GM19467 (cell line): ENCODE data around the gene ARFGEF3.

ENCODE experiments used
- ATAC-seq: cut with Tn5 transposase; IDR thresholded peaks from one replicate; pipeline ENCODE4 v1.9.1; 2021; ENCODE audit warnings: mild to moderate bottlenecking, moderate library complexity; ENCODE audit not compliant: unreplicated experiment

ARFGEF3 gene

GRCh38 chr6:138238368-138238767 lies 76.6 kb downstream of the ARFGEF3 start:
- no peak for ATAC-seq

- no peak for ATAC-seq
Measured at GRCh38 chr6:138239774-138240173, 78.0 kb downstream of the ARFGEF3 start.

- ATAC-seq, result no peak
Measured at GRCh38 chr6:138240476-138241245, 78.9 kb downstream of the ARFGEF3 start.

- no peak for ATAC-seq
Measured at GRCh38 chr6:138241381-138241780, 79.6 kb downstream of the ARFGEF3 start.

GRCh38 chr6:138241934-138242333 lies 80.2 kb downstream of the ARFGEF3 start:
- ATAC-seq, result no peak

- ATAC-seq, result no peak
Measured at GRCh38 chr6:138242987-138243592, 81.4 kb downstream of the ARFGEF3 start.

GRCh38 chr6:138245751-138246150 lies 84.0 kb downstream of the ARFGEF3 start:
- no peak for ATAC-seq

- ATAC-seq, result no peak
Measured at GRCh38 chr6:138246650-138247440, 85.1 kb downstream of the ARFGEF3 start.

- ATAC-seq, result no peak
Measured at GRCh38 chr6:138248011-138248410, 86.3 kb downstream of the ARFGEF3 start.

- ATAC-seq, result no peak
Measured at GRCh38 chr6:138248878-138249277, 87.1 kb downstream of the ARFGEF3 start.

- no peak for ATAC-seq
Measured at GRCh38 chr6:138250053-138250452, 88.3 kb downstream of the ARFGEF3 start.

GRCh38 chr6:138250513-138251247 lies 88.9 kb downstream of the ARFGEF3 start:
- ATAC-seq, result no peak

GRCh38 chr6:138253731-138254130 lies 92.0 kb downstream of the ARFGEF3 start:
- no peak for ATAC-seq

- no peak for ATAC-seq
Measured at GRCh38 chr6:138255443-138255842, 93.7 kb downstream of the ARFGEF3 start.

GRCh38 chr6:138257638-138258040 lies 95.9 kb downstream of the ARFGEF3 start:
- no peak for ATAC-seq

- ATAC-seq, result no peak
Measured at GRCh38 chr6:138258197-138258596, 96.5 kb downstream of the ARFGEF3 start.

- no peak for ATAC-seq
Measured at GRCh38 chr6:138258991-138259390, 97.3 kb downstream of the ARFGEF3 start.

GRCh38 chr6:138261116-138261780 lies 99.5 kb downstream of the ARFGEF3 start:
- ATAC-seq, result no peak

GRCh38 chr6:138263963-138264362 lies 102.2 kb downstream of the ARFGEF3 start:
- ATAC-seq, result no peak

- no peak for ATAC-seq
Measured at GRCh38 chr6:138264372-138264880, 102.7 kb downstream of the ARFGEF3 start.
